OCI-LY1 (cell line): Measurements from ENCODE around the gene TTLL9.

Experiments used
- H2AFZ ChIP-seq: fragments of 200-600 bp; sonication (generic), shearing (Covaris generic); 2 replicates; pipeline ENCODE4 v1.6.0; 2014; ENCODE audit warnings: antibody characterized with exemption, mild to moderate bottlenecking, low read length
- H3F3A ChIP-seq: fragments of 200-600 bp; sonication (generic), shearing (Covaris generic); 2 replicates; pipeline ENCODE4 v1.6.0; 2014; ENCODE audit warnings: mild to moderate bottlenecking, antibody characterized with exemption, low read length, moderate library complexity; ENCODE audit not compliant: insufficient read depth
- H3K27ac ChIP-seq: fragments of 200-600 bp; sonication (generic); 2 replicates; pipeline ENCODE4 v1.5.1; 2014; ENCODE audit warnings: low read length, mixed run types, mild to moderate bottlenecking, low read depth; ENCODE audit not compliant: poor library complexity, severe bottlenecking
- H3K27me3 ChIP-seq: fragments of 200-600 bp; sonication (generic); 2 replicates; pipeline ENCODE4 v1.6.0; 2014; ENCODE audit warnings: antibody characterized with exemption, mild to moderate bottlenecking, low read length, moderate library complexity; ENCODE audit not compliant: insufficient read depth
- H3K36me3 ChIP-seq: fragments of 200-600 bp; sonication (generic); 2 replicates; pipeline ENCODE4 v1.6.1; 2014; ENCODE audit warnings: mild to moderate bottlenecking, antibody characterized with exemption, low read length, moderate library complexity, mixed read lengths; ENCODE audit not compliant: insufficient read depth
- H3K4me1 ChIP-seq: fragments of 200-600 bp; sonication (generic); 2 replicates; pipeline ENCODE4 v1.5.1; 2014; ENCODE audit warnings: mild to moderate bottlenecking, low read length, moderate library complexity; ENCODE audit not compliant: insufficient read depth, severe bottlenecking
- H3K4me2 ChIP-seq: fragments of 200-600 bp; sonication (generic), shearing (Covaris generic); 2 replicates; pipeline ENCODE4 v1.6.1; 2014; ENCODE audit warnings: low read length
- H3K4me3 ChIP-seq: fragments of 200-600 bp; sonication (generic); 2 replicates; pipeline ENCODE4 v1.5.1; 2014; ENCODE audit warnings: low read length, low read depth, mild to moderate bottlenecking, mixed read lengths; ENCODE audit not compliant: poor library complexity, severe bottlenecking
- H3K79me2 ChIP-seq: fragments of 200-600 bp; shearing (Covaris generic); 2 replicates; pipeline ENCODE4 v1.6.1; 2016; ENCODE audit warnings: mixed run types, low read length, mixed read lengths; ENCODE audit not compliant: insufficient read depth
- H3K9ac ChIP-seq: fragments of 200-600 bp; sonication (generic), shearing (Covaris generic); 2 replicates; pipeline ENCODE4 v1.6.1; 2014; ENCODE audit warnings: mild to moderate bottlenecking, low read length, mixed read lengths
- H3K9me2 ChIP-seq: fragments of 200-600 bp; sonication (generic), shearing (Covaris generic); 2 replicates; pipeline ENCODE4 v1.6.1; 2014; ENCODE audit warnings: low read depth, mild to moderate bottlenecking, low read length, mixed read lengths
- H3K9me3 ChIP-seq: fragments of 200-600 bp; shearing (Covaris generic); 2 replicates; pipeline ENCODE4 v1.6.1; 2014; ENCODE audit warnings: low read length, mixed read lengths
- H4K20me1 ChIP-seq: fragments of 200-600 bp; sonication (generic), shearing (Covaris generic); 2 replicates; pipeline ENCODE4 v1.6.0; 2016; ENCODE audit warnings: mild to moderate bottlenecking, low read length; ENCODE audit not compliant: insufficient read depth
- EZH2 ChIP-seq: fragments of 200-600 bp; sonication (generic), shearing (Covaris generic); IDR thresholded peaks from 2 replicates; pipeline ENCODE4 v1.8.0; 2017; ENCODE audit warnings: borderline replicate concordance, mixed run types, mild to moderate bottlenecking, antibody characterized with exemption, low read length, moderate library complexity, mixed read lengths
- TF ChIP-seq, protein P1 (sequence below): fragments of 200-600 bp; sonication (generic), shearing (Covaris generic); IDR thresholded peaks from 2 replicates; pipeline ENCODE4 v1.5.1; 2017; ENCODE audit warnings: mild to moderate bottlenecking, antibody characterized with exemption, low read length, moderate library complexity, mixed read lengths

Gene TTLL9

DNA sequence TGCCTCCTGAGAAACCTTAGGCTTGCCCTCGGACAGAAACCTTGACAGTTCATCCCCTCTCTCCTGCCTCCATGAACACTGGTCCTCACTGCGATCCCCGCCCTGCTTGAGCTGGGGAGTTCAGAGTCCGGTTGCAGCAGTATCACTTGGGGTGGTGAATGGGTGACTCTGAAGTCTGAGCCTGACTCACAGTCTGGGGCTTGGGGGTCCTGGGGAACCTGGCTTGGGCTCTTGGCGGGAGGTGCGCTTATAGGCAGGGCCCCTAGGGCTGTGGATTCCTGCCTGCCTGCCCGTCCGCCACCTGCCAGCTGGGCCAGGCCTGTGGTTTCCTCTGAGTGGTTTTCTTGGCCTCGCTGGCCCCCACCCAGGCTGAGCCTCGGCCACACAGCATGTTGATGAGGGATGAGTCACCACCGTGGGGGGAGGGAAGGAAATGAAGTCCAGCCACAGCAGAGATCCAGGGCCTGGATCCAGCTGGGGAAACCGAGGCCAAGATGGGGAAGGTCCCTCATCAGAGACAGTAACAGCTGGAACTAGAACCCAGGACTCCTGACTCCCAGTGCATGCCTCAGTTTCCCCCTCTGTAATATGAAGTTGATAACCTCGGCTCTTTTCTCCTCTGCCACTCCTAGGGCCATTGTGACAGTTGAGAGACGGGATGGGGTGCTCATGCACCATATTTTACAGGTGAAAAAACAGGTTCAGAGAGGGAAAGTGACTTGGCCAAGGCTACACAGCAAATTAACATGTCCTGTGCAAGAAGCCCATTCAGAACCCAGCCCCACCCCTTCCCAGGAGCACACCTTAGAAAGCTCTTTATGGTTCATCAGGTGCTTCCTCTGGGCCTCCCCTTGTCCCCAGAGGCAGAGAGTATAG is 34.2 kb upstream of the TTLL9 start:
- Histone ChIP-seq H3K4me3 (no peak overlapping the region), H3K4me1 (no peaks in the 10 kb centered on the region), H3K36me3 (no peaks in the 10 kb centered on the region), H3F3A (no peaks in the 10 kb centered on the region), H3K4me2 (no peak overlapping the region), H3K9me3 (no peaks in the 10 kb centered on the region), H3K79me2 (no peaks in the 10 kb centered on the region), H3K27me3 (no peaks in the 10 kb centered on the region), H3K9ac (no peak overlapping the region), H4K20me1 (no peaks in the 10 kb centered on the region), H3K9me2 (no peaks in the 10 kb centered on the region), H2AFZ (no peak overlapping the region), H3K27ac (no peak overlapping the region)
- no peak for TF ChIP-seq EZH2
- TF ChIP-seq, protein P1, sequence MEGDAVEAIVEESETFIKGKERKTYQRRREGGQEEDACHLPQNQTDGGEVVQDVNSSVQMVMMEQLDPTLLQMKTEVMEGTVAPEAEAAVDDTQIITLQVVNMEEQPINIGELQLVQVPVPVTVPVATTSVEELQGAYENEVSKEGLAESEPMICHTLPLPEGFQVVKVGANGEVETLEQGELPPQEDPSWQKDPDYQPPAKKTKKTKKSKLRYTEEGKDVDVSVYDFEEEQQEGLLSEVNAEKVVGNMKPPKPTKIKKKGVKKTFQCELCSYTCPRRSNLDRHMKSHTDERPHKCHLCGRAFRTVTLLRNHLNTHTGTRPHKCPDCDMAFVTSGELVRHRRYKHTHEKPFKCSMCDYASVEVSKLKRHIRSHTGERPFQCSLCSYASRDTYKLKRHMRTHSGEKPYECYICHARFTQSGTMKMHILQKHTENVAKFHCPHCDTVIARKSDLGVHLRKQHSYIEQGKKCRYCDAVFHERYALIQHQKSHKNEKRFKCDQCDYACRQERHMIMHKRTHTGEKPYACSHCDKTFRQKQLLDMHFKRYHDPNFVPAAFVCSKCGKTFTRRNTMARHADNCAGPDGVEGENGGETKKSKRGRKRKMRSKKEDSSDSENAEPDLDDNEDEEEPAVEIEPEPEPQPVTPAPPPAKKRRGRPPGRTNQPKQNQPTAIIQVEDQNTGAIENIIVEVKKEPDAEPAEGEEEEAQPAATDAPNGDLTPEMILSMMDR = no peak

- Histone ChIP-seq H3K79me2 (no peaks in the 10 kb centered on the region), H3K9me3 (no peaks in the 10 kb centered on the region), H3F3A (no peaks in the 10 kb centered on the region), H3K27ac (no peak overlapping the region), H3K4me2 (no peak overlapping the region), H3K4me1 (no peaks in the 10 kb centered on the region), H2AFZ (no peak overlapping the region), H3K4me3 (no peak overlapping the region), H3K36me3 (no peaks in the 10 kb centered on the region), H4K20me1 (no peaks in the 10 kb centered on the region), H3K9me2 (no peaks in the 10 kb centered on the region), H3K27me3 (no peaks in the 10 kb centered on the region), H3K9ac (no peak overlapping the region)
- no peak for TF ChIP-seq EZH2
- TF ChIP-seq, protein P1 = no peak
These were observed 33.4 kb upstream of the TTLL9 start for GRCh38 chr20:31836853-31837608.

GRCh38 chr20:31837896-31838397 is 32.5 kb upstream of the TTLL9 start:
- H3K9me2 ChIP-seq = no peaks in the 10 kb centered on the region
- no peaks in the 10 kb centered on the region for H3K36me3 ChIP-seq
- H3K4me1 ChIP-seq = no peaks in the 10 kb centered on the region
- no peak overlapping the region for H3K27ac ChIP-seq
- H3K4me2 ChIP-seq = no peak overlapping the region
- H3F3A ChIP-seq = no peaks in the 10 kb centered on the region
- H3K79me2 ChIP-seq = no peaks in the 10 kb centered on the region
- no peak overlapping the region for H3K9ac ChIP-seq
- no peak for TF ChIP-seq EZH2
- TF ChIP-seq, protein P1 = no peak
- H4K20me1 ChIP-seq = no peaks in the 10 kb centered on the region
- H2AFZ ChIP-seq = no peak overlapping the region
- H3K27me3 ChIP-seq = no peaks in the 10 kb centered on the region
- no peaks in the 10 kb centered on the region for H3K9me3 ChIP-seq
- no peak overlapping the region for H3K4me3 ChIP-seq
